A673 (cell line): ENCODE results near the gene FNIP1. TPM values are rescaled to one million over a fixed set of nuclear protein-coding genes. Genes with fewer than 3 reads are reported as not detected.

Experiments used
- BruUV-seq: library from RNA; stranded (reverse); fragments of 400-500 nt; replicated peaks from 2 replicates; lab custom pipeline; 2021; lab: Mats Ljungman, UMichigan
- CTCF ChIA-PET: fragments of 300-600 bp; sonication (Branson Sonifier 250); formaldehyde crosslinking; loops from one replicate; lab custom pipeline; 2022; ENCODE audit warnings: antibody characterized with exemption; lab: Charles Lee
- POLR2A ChIA-PET: fragments of 300-600 bp; sonication (Branson Sonifier 250); formaldehyde crosslinking; loops from one replicate; lab custom pipeline; 2022; ENCODE audit warnings: antibody characterized with exemption; ENCODE audit not compliant: low non-redundant PET; lab: Charles Lee
- DNase-seq: peaks from one replicate; pipeline ENCODE4 v3.0.0-alpha.2; 2015; ENCODE audit warnings: low spot score
- H3K27ac ChIP-seq: fragments of 200-600 bp; sonication (generic); 2 replicates; pipeline ENCODE4 v1.5.1; 2016; ENCODE audit warnings: mixed run types, low read depth, mild to moderate bottlenecking, mixed read lengths, antibody characterized with exemption, low read length; ENCODE audit not compliant: poor library complexity, severe bottlenecking
- H3K27me3 ChIP-seq: fragments of 200-600 bp; sonication (generic); replicated peaks from 2 replicates; pipeline ENCODE4 v1.6.1; 2017; ENCODE audit warnings: mixed run types, low read depth, mild to moderate bottlenecking, mixed read lengths, antibody characterized with exemption, low read length; ENCODE audit not compliant: insufficient read depth, poor library complexity
- H3K36me3 ChIP-seq: fragments of 200-600 bp; sonication (generic); 2 replicates; pipeline ENCODE4 v1.6.1; 2016; ENCODE audit warnings: mixed run types, mild to moderate bottlenecking, mixed read lengths, antibody characterized with exemption, low read length; ENCODE audit not compliant: insufficient read depth, poor library complexity, severe bottlenecking
- H3K4me1 ChIP-seq: fragments of 200-600 bp; sonication (generic); 2 replicates; pipeline ENCODE4 v1.6.1; 2017; ENCODE audit warnings: mixed run types, mild to moderate bottlenecking, mixed read lengths, antibody characterized with exemption, low read length; ENCODE audit not compliant: insufficient read depth, poor library complexity, severe bottlenecking
- H3K4me3 ChIP-seq: fragments of 200-600 bp; sonication (generic); 2 replicates; pipeline ENCODE4 v1.5.1; 2016; ENCODE audit warnings: low read depth, mixed run types, mild to moderate bottlenecking, mixed read lengths, low read length; ENCODE audit not compliant: poor library complexity, severe bottlenecking
- H3K9me3 ChIP-seq: fragments of 200-600 bp; sonication (generic); 2 replicates; pipeline ENCODE4 v1.6.1; 2016; ENCODE audit warnings: mixed run types, low read depth, mild to moderate bottlenecking, mixed read lengths, antibody characterized with exemption, low read length; ENCODE audit not compliant: poor library complexity, severe bottlenecking
- CTCF ChIP-seq: fragments of 300-800, 200-600 bp; sonication (generic); conservative IDR thresholded peaks from 2 replicates; pipeline ENCODE4 v1.5.1; 2017; ENCODE audit warnings: low read depth, mild to moderate bottlenecking, antibody characterized with exemption, low read length, moderate library complexity, mixed read lengths
- EZH2 ChIP-seq: fragments of 200-600 bp; sonication (generic); IDR thresholded peaks from 2 replicates; pipeline ENCODE4 v1.6.1; 2017; ENCODE audit warnings: borderline replicate concordance, low read depth, mild to moderate bottlenecking, mixed read lengths, antibody characterized with exemption, low read length; ENCODE audit not compliant: poor library complexity, severe bottlenecking
- intact Hi-C: fragments of 100-400 bp; cut with micrococcal nuclease; formaldehyde crosslinking; loops from one replicate; pipeline ENCODE4 v1.10.0; 2022; ENCODE audit not compliant: unreplicated experiment
- total RNA-seq: library from RNA; stranded (reverse); gene quantifications from 2 replicates; pipeline ENCODE4 v1.2.3, GENCODE V29; 2021

FNIP1 gene
- total RNA-seq, 1 experiment from 2014 or later: 22.9 TPM

- CTCF ChIA-PET: no interaction called here
- H3K4me1 ChIP-seq: no peaks in the 10 kb centered on the region
- intact Hi-C loops: no loop called here
- no TSS peak for BruUV-seq
- H3K27me3 ChIP-seq: no peaks in the 10 kb centered on the region
- H3K27ac ChIP-seq: no peak overlapping the region
- H3K4me3 ChIP-seq: no peak overlapping the region
- POLR2A ChIA-PET: no interaction called here
- no peak for DNase-seq
- TF ChIP-seq CTCF (no peak), EZH2 (no peak)
- peaks cover 5% of the 10 kb centered on the region for H3K36me3 ChIP-seq
- peaks cover 6% of the 10 kb centered on the region for H3K9me3 ChIP-seq
Observed at GRCh38 chr5:131716650-131717049, 80.2 kb downstream of the FNIP1 start.

- POLR2A ChIA-PET: interaction anchor here (0.6 kb wide), 1 partner anchor 1585 kb away, joined by 3 read pairs; no protein-coding TSS in a partner anchor
- Histone ChIP-seq H3K9me3 (no peaks in the 10 kb centered on the region), H3K36me3 (peaks cover 9% of the 10 kb centered on the region), H3K4me3 (no peak overlapping the region), H3K27me3 (no peaks in the 10 kb centered on the region), H3K4me1 (no peaks in the 10 kb centered on the region), H3K27ac (no peak overlapping the region)
- DNase-seq: no peak
- intact Hi-C loops: no loop called here
- TF ChIP-seq EZH2: no peak
- TF ChIP-seq CTCF: no peak
- CTCF ChIA-PET: no interaction called here
- no TSS peak for BruUV-seq
Observed at GRCh38 chr5:131710391-131710790, 86.4 kb downstream of the FNIP1 start.

GRCh38 chr5:131709043-131709442 is 87.8 kb downstream of the FNIP1 start:
- TF ChIP-seq EZH2: no peak
- H3K27ac ChIP-seq: no peak overlapping the region
- peaks cover 14% of the 10 kb centered on the region for H3K36me3 ChIP-seq
- POLR2A ChIA-PET: no interaction called here
- DNase-seq: no peak
- BruUV-seq: no TSS peak
- no peaks in the 10 kb centered on the region for H3K4me1 ChIP-seq
- CTCF ChIA-PET: no interaction called here
- H3K27me3 ChIP-seq: no peaks in the 10 kb centered on the region
- intact Hi-C loops: no loop called here
- no peak overlapping the region for H3K4me3 ChIP-seq
- H3K9me3 ChIP-seq: no peaks in the 10 kb centered on the region

GRCh38 chr5:131706281-131706680 is 90.5 kb downstream of the FNIP1 start:
- ChIA-PET POLR2A (no interaction called here), CTCF (no interaction called here)
- no peak for TF ChIP-seq CTCF
- no peak for TF ChIP-seq EZH2
- BruUV-seq: no TSS peak
- Histone ChIP-seq H3K27ac (no peak overlapping the region), H3K36me3 (peaks cover 33% of the 10 kb centered on the region), H3K4me3 (no peak overlapping the region), H3K27me3 (no peaks in the 10 kb centered on the region), H3K4me1 (no peaks in the 10 kb centered on the region), H3K9me3 (no peaks in the 10 kb centered on the region)
- no peak for DNase-seq
- intact Hi-C loops: no loop called here
